ENCODE results near the gene PFKFB2.

PFKFB2 gene

DNA sequence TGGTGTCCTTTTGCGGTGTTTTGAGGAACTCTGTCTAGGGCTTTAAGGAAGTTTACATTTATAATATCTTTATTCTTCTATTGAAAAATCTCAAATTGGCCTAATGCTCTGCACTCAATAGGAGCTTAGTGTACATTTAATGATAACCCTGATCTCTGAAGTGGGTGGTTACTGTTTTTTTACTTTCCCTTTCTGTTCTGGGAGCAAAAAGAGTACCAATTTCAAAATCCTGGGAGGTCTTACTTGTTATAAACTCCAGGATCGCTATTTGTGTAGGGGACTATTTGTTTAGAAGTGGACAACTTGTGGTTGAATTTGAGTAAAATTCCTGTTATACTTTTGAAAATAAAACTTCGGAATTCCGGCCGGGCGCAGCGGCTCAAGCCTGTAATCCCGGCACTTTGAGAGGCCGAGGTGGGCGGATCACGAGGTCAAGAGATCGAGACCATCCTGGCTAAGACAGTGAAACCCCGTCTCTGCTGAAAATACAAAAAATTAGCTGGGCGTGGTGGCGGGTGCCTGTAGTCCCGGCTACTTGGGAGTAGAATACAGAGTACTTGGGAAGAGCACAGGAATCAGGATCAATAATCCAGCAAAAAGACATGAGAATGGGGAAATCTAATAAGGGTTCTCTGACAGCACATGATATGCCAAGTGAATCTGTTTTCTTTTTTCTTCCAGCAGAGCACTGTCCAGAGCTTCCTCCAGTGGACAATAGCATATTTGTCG lies 36.7 kb downstream of the PFKFB2 start:
- no peak overlapping the region for H3K4me3 ChIP-seq (replicated peaks; ENCODE audit: low read depth, low read length)
- TF ChIP-seq CTCF (IDR thresholded peaks at IDR 0.05; ENCODE audit: insufficient read depth, low read length, poor library complexity, severe bottlenecking), result no peak
- H3K36me3 ChIP-seq (ENCODE audit: control insufficient read depth, insufficient read depth, low read length), result no peaks in the 10 kb centered on the region
- no peaks in the 10 kb centered on the region for H3K27me3 ChIP-seq (replicated peaks; ENCODE audit: control insufficient read depth, insufficient read depth, low read length)
- no peak for DNase-seq (ENCODE audit: extremely low read depth, insufficient read length)

GRCh38 chr1:207091200-207091908 lies 38.3 kb downstream of the PFKFB2 start:
- DNase-seq (ENCODE audit: extremely low read depth, insufficient read length), result no peak
- no peaks in the 10 kb centered on the region for H3K27me3 ChIP-seq (replicated peaks; ENCODE audit: control insufficient read depth, insufficient read depth, low read length)
- no peak for TF ChIP-seq CTCF (IDR thresholded peaks at IDR 0.05; ENCODE audit: insufficient read depth, low read length, poor library complexity, severe bottlenecking)
- no peaks in the 10 kb centered on the region for H3K36me3 ChIP-seq (ENCODE audit: control insufficient read depth, insufficient read depth, low read length)
- H3K4me3 ChIP-seq (replicated peaks; ENCODE audit: low read depth, low read length), result no peak overlapping the region

DNA sequence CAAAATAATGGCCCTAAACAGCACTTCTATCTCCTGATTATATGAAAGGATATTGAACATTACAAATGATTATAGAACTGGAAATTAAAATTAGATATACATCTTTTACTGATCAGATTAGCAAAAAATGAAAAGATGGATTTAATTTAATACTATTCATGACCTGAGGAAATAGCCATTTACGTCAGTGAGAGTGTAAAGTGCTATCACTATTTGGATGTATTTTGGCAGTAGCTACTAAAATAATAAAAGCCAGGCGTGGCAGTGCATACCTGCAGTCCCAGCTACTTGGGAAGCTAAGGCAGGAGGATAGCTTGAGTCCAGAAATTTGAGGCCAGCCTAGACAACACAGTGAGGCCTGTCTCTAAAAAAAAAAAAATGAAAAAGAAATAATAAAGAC lies 40.9 kb downstream of the PFKFB2 start:
- H3K36me3 ChIP-seq (ENCODE audit: control insufficient read depth, insufficient read depth, low read length), result no peaks in the 10 kb centered on the region
- TF ChIP-seq CTCF (IDR thresholded peaks at IDR 0.05; ENCODE audit: insufficient read depth, low read length, poor library complexity, severe bottlenecking), result no peak
- DNase-seq (ENCODE audit: extremely low read depth, insufficient read length), result no peak
- no peak overlapping the region for H3K4me3 ChIP-seq (replicated peaks; ENCODE audit: low read depth, low read length)
- H3K27me3 ChIP-seq (replicated peaks; ENCODE audit: control insufficient read depth, insufficient read depth, low read length), result no peaks in the 10 kb centered on the region

GRCh38 chr1:207097871-207098324 lies 44.8 kb downstream of the PFKFB2 start:
- Histone ChIP-seq H3K36me3 (ENCODE audit: control insufficient read depth, insufficient read depth, low read length) (no peaks in the 10 kb centered on the region), H3K27me3 (replicated peaks; ENCODE audit: control insufficient read depth, insufficient read depth, low read length) (no peaks in the 10 kb centered on the region), H3K4me3 (replicated peaks; ENCODE audit: low read depth, low read length) (no peak overlapping the region)
- no peak for TF ChIP-seq CTCF (IDR thresholded peaks at IDR 0.05; ENCODE audit: insufficient read depth, low read length, poor library complexity, severe bottlenecking)
- DNase-seq (ENCODE audit: extremely low read depth, insufficient read length), result peak; percentile 31

GRCh38 chr1:207101720-207102119 lies 48.6 kb downstream of the PFKFB2 start:
- Histone ChIP-seq H3K27me3 (replicated peaks; ENCODE audit: control insufficient read depth, insufficient read depth, low read length) (no peaks in the 10 kb centered on the region), H3K36me3 (ENCODE audit: control insufficient read depth, insufficient read depth, low read length) (no peaks in the 10 kb centered on the region), H3K4me3 (replicated peaks; ENCODE audit: low read depth, low read length) (no peak overlapping the region)
- DNase-seq (ENCODE audit: extremely low read depth, insufficient read length), result no peak
- TF ChIP-seq CTCF (IDR thresholded peaks at IDR 0.05; ENCODE audit: insufficient read depth, low read length, poor library complexity, severe bottlenecking), result no peak

Data from GM06990 (cell line).